ENCODE results near the gene NMS.

- TF ChIP-seq GATA2 (IDR thresholded peaks at IDR 0.05; ENCODE audit: low read depth, low read length) (no peak), GATA3 (IDR thresholded peaks at IDR 0.05; ENCODE audit: low read depth, low read length) (no peak)
These were observed 56.6 kb downstream of the NMS start for GRCh38 chr2:100526868-100527267.

All from SH-SY5Y (cell line).